ENCODE data around the gene C22orf31.

C22orf31 gene

DNA sequence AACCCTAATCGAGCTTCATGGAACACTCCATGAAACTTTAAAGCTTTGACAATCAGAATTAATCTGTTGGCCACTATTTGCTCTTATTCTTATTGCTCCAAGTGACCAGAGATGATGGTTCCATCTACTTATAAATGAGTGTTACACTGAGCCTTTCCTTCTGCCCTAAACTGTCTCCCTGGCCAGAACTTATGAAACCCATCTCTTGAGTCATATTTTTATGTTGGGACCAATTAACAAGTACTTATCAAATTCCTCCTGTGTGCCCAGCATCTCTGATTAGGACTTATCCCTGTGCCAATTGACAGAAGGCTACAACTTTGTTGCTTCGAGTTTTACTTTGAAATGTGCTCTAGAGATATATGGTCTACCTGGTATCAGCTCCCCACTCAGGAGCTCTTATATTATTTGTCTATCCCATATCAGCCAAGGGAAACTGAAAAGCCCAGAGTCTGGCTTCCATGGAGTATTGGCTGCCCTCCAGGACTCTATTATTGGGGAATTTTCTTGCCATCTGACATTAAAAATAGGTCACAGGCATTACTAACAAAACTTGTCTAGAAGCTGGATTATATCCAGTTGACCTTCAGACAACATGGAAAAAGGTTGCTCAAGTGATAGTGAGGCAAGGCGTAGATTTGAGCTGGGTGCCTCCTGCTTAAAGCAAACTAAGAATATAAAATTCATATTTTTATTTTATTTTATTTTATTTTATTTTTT, 20.0 kb upstream of the C22orf31 start:
- no peak for DNase-seq

DNA sequence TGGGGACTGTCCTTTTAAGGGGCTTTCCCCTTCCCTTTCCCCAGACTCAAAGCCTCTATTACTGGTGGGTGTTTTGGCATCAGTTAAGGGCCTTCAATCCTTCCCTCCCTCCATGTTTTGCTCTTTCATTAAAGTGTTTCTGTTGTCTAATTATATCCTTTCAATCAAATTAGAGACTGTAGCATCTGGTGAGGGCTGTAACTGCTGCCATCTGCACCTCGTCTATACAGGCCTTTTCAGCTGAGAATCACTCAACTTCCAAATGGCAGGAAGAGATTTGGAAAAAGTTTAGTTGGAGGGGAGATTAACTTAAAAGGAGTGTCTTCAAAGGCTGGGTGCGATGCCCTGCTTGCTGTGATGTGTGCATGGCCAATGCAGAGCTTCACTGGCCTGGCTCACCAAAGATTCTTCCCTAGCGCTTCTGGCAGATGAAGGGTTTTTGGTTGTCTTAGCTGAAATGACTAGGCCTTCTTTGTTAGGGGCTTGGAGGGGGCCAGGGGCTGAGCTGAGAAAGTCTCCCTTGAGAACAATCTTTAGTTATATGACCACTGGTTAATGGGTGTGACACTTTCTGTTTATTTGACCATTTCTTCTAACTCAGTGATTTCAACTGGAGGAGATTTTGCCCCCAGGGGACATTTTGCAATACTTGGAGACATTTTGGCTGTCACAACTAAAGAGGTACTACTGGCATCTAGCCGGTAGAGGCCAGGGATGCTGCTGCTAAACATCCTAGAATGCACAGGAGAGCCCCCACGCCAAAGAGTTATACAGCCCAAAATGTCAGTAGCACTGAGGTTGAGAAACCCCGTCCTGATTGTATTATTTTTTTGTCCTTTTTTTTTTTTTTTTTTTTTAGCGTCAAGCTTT, 18.7 kb upstream of the C22orf31 start:
- DNase-seq: no peak

DNA sequence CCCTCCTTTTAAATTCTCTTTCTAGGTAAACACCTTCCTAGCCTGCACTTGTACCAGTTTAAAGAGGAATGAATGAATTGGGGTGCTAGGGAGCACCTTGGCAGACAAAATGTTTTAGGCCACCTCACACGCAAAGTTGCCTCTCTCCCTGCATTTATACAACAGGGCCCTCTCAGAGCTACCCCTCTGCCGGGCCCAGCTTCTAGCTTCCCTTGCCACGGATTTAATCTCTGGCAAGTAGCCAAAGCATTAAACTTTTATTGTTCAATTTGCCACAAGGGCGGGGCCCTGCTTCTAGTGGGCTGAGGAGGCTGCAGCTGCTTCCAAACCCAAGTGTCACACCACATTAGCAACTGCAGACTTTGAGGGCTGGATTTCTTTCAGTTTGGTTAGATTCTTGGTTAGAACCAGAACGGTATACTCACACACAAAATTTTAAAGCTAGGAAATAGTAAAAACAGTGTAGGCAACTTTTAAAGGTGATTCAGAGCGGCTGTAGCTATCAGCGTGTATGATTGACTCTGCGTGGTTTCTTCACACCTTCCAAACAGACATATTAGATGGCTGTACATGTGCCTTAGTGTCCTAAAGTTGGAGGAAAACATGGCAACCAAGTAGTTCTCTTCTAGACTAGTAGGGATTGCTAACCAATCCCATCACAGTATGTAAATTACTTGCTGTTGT, 17.7 kb upstream of the C22orf31 start:
- no peak for DNase-seq

DNA sequence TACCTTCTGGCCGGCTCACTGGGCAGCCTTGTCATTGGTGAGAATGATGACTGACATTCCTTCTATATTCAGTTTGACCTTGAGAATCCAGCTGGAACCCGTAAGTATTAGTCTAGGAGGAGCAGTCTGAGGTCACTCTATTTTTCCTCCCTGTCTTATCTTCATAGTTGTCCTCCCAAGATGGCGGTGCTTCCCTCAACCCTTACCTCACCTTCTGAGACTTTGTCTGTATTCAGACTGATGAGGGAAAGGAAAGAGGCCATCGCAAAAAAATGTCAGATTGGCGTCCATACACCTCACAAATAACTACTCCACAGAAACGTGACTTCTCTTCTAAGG, 17.2 kb upstream of the C22orf31 start:
- DNase-seq: no peak

DNA sequence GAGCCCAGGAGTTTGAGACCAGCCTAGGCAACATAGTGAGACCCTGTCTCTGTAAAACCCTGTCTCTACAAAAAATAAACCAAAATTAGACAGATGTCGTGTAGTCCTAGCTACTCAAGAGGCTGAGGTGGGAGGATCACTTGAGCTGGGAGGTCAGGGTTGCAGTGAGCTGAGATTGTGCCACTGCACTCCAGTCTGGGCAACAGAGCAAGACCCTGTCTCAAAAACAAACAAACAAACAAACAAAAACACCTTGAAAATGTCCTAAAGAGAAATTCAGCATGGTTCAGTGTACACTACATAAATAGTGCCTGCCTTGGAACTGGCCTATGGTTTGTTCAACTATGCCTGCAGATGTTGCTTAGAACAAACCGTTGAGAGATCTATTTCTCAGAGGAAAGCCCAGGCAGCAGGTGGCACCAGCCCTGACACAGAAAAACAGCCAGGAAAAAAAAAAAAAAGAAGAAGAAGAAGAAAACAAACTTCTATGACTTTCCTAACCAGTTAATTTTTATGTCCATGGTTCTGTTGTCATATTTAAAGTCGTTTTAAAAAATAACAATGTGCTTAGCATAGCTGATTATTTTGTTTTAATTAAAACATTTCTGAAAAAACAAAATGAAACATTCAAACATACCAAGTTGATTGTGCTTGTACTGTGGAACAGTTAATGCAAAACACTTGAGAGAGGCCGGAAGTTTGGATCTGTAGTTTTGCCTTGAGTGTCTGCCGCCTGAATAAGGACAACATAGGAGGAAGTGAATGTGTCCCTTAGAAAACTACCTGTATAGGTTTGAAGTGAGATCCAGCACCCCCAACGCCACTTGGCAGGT, 16.6 kb upstream of the C22orf31 start:
- DNase-seq: no peak

DNA sequence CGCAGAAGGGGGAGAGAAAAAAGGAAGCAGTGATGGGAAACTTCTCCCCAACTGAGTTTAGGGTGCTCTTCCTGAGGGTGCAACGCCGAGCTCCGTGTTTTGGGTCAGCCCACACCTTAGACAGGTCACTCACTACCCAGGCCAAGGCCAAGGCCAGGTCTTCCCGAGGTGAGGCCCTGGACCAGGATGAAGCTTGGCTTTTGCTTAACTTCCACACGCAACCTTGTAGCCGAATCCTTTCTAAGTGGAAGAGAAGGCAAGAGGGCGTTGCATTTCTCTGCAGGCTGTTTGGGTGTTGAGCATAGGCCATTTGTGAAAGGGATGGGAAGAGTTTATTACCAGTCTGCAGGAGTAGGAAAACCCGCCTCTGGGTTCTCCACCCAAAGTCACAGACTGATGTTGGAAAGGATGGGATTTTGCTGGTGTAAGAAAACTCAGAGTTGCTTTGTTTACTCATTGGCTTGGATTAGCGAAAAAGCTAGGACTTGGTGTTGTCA, 12.7 kb upstream of the C22orf31 start:
- DNase-seq: no peak

DNA sequence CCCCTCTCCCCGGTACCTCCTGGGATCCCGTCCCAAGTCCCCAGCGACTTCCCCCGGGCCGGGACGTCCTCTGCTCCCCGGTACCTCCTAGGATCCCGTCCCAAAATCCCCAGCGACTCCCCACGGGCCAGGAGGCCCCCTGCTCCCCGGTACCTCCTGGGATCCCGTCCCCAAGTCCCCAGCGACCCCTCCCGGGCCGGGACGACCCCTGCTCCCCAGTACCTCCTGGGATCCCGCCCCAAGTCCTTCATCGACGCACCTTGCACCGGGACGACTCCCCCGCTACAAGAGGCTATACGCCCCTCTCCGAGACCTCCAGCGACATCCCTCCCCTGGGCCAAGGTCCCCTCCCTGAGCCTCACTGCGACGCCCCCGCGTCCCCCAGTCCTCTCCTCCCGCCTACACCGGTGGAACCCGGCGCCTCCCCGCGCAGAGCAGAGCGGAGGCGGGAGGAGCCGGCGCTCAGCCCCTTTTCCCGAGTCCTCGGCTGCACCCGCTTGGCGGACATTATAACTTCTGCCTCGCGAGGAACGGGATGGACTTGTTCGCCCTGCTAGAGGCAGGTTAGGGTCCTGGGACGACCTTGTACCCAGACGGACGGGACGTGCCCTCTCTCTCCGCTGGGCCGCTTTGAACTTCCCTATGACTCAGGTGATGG, 12.1 kb upstream of the C22orf31 start:
- peak; percentile 72 for DNase-seq

DNA sequence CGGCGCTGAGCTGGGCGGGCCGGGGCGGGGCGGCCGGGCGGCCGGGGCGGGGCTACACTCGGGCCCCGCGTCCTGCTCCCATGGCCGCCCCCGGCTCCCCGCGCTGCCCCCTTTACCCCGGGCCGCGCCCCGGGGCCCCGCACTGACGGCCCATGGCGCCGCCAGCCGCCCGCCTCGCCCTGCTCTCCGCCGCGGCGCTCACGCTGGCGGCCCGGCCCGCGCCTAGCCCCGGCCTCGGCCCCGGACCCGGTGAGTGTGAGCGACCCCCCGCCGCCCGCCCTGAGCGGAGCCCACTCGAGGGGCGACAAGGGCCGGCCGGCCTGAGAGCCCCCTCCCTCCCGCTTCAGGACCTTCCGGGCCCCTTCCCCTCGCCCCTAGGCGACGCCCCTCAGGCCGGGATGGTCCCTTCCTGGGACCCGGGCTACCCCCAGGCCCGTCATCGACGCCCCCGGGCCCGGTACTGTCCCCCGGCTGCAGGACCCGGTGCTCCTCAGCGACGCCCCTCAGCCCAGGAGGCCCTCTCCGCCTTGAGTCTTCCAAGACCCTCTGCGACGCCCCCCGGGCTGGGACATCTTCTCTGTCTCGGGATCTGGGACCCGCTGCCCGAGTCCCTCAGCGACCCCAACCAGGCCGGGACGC, 11.5 kb upstream of the C22orf31 start, which contains the start of gene KREMEN1:
Gene KREMEN1, plus strand, starts transcription at position 57 of the 639 bp plus-strand sequence. Its CDS starts 96 bp downstream, at position 153.
- DNase-seq: peak; percentile 65

DNA sequence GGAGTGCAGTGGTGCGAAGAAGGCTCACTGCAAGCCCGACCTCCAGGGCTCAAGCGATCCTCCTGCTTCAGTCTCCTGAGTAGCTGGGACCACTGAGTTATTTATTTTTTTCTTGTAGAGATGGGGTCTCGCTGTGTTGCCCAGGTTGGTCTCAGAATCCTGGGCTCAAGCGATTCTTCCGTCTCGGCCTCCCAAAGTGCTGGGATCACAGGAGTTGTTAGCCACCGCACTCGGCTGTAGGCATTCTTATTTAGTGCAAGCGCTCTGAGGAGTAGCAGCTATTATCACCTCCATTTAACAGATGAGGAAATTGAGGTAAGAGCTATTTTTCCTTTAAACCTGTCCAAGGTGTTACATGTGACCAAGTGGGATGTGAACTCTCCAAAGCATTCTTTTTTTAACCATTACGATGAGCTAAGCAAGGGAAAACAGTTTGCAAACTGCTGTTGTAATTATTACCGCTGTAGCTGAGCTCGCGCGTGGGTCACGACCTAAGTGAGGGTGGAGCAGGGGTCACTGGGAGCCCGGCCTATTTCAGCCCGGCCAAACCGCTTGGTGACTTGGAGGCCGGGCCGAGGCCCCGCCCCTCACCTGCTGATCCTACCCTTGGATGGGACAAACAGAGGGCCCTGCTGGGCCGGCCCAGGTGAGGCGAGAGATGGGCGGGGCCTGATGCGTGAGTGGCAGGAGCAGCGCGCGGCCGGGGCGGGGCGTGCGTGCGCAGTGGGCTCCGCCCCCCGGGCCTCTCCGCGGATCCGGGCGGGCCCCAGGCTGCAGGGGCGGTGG, 10.8 kb upstream of the C22orf31 start:
- DNase-seq: peak; percentile 85

DNA sequence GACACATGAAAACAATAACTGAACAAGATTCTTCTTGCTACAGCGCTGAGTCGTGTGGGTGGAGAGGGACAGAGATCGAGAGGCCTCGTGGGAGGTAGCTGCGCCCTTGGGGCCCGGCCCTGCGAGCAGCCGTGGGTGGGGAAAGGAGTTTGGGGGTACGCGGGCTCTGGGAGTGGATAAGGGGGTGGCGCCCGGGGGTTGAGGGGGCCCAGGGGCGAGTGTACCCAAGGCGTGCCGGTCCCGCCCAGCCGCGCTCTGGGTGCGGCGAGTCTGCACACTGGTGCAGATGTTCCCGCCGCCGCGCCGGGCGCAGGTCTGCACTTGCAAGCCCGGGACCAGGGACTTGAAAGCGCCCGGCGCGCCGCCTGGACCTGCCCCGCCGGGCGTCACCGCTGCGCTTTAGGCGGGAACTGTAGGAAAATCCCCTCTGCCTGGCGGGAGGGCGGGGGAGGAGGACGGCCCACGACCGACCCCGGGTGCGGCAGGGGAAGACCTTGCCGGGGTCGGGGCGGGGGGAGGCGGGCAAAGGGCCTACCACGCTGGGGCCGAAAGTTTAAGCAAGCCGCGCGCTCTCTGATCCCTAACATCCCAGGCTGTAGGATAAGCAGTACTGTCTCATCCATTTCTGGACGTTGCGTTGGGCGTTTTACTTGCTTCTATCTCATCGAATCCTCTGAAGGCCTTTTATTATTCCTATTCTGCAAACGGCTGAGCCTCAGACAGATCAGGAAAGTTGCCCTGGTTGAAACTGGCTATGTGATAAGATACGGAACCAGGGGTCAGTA, 9.8 kb upstream of the C22orf31 start:
- no peak for DNase-seq

DNA sequence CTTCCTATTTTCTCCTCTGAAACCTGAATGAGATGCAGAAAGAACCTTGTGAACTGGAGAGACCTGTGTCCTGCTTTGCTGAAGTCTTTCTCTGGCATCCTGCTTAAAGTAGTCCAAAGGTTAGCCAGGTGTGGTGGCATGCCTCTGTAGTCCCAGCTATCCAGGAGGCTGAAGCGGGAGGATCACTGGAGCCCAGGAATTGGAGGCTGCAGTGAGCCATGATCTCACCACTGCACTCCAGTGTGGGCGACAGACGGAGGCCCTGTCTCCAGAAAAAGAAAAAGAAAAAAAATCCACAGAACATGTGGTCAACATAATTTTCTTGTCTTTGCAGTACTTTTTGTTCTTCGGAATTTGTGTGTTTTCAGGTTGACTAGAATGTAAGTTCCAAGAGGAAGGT, 8.9 kb upstream of the C22orf31 start:
- DNase-seq: no peak

DNA sequence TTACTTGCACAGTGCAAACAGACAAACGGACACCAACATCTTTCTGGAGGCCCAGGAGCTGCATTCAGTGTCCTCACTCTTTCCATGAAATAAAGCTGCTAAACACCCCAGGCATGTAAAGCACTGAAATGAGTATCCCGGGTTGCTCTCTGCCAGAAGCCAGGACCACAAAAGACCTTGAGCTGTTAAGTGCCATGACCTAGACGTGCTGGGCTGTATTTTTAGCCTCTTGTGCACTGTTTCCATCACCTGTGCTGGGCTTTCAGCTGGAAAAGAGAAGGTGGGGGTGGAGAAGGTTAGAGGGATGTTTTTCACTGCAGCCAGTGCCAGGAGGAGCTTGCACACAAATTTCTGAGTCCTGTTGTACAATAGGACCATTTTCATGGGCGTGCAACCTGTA, 7.8 kb upstream of the C22orf31 start:
- no peak for DNase-seq

DNA sequence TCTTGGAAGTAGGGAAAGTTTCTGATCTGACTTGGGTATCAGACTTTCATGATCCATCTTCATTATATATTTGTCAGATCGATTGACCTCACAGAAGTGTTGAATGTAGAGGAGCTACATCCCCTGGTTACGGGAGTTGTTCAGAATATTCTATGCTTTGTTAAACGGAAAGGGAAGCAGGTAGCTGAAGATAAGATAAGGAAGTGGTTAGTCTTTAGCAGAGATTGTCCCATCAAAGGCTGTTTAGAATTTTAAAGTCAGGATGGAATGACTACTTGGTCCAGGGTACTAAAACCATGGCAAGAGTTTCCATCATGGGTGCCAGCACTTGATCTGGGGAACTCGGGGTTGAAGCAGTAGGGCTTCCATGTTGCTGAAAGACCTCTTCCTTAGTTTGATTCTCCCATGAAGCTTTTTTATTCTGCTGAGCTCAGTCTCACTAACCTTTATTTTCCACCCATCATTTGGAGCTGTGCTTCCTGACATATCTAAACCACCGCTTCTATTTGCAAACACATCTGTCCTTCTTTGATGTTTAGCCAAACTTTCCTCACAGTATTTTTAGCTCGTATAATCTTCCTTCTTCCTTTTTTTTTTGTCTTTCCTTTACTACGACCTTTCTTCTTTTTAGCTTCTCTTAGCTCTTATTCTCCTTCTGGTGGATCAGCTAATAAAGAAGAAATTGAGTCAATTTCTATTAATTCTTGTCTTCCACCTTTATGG, 4.0 kb upstream of the C22orf31 start:
- DNase-seq: no peak

DNA sequence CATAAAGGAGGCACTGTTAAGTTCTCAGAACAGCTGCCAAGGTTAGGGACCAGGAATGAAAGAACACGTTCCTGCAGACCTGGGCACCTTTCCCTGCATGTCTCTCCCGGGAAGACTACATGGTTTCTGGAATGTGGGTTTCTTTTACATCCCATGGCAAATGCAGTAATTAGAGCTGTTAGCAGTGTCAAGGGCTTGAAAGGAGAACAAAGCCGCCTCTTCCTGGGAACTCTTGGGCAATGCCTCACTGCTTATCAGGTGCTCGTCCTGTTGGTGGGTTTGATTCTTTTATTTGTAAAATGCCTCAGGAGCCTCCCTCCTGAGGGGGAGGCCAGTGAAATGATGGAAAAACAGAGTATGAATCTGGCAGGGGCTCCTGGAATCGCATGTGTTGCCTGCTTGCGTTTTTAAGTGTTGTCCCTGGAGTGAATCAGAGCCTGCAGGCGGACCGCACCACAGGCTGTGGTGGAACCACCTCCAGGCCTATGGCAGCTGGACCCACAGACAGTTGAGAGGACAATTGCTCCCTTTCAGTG, 723 bp upstream of the C22orf31 start:
- DNase-seq: no peak

DNA sequence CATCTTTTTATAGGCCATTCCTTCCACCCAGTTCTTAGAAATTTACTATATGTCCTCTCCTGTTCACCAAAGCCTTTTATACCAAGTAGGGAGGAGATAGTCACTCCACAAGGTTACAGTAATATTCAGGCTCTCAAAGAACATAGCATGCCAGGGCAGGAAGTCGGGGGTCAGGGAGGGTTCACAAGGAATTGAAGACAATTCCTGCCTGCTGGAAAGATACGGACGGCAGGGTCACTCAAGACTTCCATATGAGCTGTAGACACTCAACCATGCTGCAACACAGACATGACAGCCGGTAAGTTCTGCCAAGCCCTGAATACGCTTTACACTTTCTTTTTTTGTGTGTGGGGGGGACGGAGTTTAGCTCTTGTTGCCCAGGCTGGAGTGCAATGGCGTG, 700 bp downstream of the C22orf31 start:
- no peak for DNase-seq

DNA sequence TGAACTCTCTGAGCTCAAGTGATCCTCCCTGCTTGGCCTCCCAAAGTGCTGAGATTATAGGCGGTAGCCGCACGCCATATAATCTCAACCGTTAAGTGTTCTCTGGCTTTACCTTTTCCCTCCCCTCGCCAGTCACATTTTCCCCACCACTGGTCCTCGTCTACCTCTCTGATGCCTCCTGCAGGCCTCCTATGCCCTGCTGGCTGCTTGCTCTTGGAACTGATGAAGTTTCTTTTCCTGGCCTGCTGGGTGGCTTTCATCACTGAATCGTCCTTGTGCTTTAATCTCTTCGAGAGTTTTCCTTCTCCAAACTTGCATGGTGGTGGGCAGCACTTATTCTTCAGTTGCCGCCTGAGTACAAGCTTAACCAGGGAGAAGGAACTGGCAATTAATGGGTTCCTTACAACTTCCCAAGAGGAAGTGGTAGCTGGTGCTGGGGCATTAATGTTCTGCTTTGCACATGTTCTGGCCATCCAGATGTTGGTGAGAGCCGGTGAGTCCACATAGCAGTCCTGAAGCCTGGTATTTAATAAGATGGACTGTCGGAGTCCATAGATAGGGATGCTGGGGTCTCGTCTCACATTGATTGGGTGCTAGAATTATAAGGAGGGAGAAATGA, 1.3 kb downstream of the C22orf31 start:
- DNase-seq: no peak

DNA sequence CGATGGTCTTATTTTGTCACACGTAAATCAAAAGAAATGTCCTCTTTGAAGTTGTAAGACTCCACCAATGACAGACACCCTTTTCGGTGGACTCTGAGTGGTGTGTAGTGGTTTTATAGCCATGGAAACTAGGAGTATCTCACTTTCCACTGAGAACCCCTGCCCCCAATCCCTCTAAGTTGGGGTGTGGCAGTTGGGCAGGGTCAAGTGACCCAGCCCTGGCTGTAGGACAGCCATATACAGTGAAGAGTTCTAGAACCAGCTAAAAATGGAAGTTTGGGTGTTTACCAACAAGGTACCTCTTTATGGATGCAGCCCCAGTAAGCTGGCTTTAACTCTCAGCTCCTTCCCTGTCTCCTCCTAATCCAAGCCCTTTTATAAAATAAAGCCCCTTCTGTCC, 5.2 kb downstream of the C22orf31 start:
- DNase-seq: no peak
